ENCODE data around the gene FBXO47.
"Not testable (repeated sequence)": the region's sequence is repeated elsewhere in the genome, so short reads cannot be mapped to it uniquely, and the experiment has no call there.

Gene FBXO47

DNA sequence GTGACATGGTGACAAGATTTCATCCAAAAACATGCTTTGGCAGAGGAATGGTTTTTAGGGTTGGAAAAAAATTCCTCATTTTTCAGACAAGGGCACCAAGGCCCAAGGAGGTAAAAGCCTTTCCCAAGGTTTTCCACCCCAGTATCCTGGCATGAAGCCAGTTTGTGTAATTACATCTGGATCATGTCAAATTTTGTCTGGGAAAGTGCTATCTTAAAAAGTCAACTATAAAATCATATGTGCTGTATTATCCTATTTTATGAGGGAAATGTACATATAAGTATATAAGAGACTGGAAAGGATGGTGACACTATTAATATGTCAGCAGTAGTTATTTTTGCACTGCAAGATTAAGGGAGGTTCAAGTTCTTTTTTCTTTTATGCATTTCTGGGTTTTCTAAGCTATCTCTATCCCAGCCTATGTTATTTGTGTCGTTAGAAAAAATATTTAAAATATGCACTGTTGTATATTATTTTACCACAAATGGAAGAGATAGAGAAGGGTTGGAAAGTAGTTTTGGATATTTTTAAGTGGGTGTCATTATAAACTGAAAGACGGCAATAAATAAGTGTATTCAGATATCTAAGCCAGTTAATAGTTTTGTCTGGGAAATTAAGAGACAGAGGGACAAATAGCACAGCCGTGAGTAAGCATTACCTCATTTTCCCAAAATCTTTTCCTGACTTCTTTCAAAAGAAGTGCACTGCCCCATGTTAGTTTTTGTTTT is 13.5 kb upstream of the FBXO47 start:
- no peak for DNase-seq

DNA sequence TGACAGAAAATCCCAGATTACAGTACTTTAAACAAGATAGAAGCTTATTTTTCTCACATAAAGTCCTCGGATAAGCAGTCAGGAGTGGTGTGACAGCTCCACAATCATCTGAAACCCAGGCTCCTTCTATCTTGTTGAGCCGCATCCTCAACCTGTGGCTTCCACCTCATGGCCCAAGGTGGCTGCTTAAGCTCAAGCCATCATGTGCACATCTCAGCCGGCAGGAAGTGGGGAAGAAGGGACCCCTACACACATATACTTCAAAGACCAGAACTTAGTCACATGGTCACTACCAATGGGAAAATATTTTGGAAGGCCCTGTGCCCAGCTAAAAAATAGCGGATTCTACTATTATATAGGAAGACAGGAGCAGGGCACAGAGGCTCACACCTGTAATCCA is 11.0 kb upstream of the FBXO47 start:
- no peak for DNase-seq

DNA sequence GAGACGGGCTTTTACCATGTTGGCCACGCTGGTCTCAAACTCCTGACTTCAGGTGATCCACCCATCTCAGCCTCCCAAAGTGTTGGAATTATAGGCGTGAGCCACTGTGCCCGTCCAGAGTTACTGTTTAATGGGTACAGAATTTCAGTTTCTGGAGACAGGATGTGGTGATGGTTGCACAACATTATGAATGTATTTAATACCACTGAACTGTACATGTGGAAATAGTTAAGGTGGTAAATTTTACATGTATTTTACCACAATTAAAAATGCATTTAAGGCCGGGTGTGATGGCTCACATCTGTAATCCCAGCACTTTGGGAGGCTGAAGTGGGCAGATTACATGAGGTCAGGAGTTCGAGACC is 9.0 kb upstream of the FBXO47 start:
- DNase-seq = not testable (repeated sequence)

DNA sequence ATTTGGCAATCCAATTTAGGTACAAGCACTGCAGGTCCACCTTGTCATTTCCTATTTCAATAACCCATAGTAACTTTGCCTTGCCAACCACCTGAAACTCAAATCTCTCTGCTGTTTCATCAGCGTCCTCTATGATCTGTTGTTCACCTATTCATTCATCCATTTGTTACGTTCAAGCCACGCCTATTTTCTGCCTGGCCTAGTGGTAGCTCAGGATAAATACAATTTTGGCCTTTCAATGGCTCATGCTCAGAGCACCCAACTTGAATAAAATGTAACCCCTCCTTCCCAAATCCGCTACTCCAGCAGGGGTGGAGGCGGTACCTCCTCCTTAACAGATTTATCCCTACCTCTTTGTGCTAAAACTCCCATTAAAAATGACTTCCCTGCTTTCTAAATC is 3.6 kb upstream of the FBXO47 start:
- DNase-seq = no peak

DNA sequence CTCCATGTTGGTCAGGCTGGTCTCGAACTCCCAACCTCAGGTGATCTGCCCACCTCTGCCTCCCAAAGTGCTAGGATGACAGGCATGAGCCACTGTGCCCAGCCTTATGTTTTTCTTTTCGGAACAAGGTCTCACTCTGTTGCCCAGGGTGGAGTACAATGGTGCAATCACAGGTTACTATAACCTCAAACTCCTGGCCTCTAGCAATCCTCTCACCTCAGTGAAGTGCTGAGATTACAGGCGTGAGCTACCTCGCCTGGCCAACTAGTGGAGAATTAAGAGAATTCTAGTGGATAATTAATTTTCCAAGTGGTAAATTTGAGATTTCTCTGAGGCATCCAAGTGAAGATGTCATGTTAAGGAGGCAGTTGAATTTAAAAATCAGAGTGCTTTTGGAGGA is 2.9 kb upstream of the FBXO47 start:
- DNase-seq = no peak

DNA sequence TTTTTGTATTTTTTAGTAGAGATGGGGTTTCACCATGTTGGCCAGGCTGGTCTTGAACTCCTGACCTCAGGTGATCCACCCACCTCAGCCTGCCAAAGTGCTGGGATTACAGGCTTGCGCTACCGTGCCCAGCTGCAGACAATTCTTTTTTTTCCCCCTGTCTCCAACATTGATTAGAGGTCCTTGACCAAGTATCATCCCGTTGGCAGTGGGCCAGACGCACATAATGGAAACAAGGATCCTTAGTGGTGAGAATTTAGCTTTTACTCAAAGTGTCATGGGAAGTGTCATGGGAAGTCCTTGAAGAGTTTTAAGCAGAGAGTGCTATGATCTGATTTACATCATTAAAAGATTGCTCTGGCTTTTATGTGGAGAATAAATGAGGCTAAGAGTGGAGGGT is 2.1 kb upstream of the FBXO47 start:
- no peak for DNase-seq

DNA sequence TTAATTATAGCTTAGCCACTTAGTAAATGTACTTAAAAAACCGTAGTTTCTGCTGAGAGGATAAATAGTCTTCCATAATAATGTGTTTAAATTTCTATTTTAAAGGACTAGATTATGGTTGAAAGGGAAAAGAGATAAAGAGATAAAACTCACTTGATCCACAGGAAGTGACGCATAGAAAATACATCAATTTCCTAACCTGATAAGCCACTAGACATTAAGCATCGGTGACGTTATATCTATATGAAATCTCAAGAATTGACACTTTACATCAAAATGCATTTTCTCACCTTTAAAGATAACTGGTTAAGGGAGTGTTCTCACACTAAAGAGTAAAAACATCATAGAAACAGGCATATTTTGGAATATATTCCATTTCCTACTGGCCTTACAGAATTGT is 5.8 kb downstream of the FBXO47 start:
- no peak for DNase-seq

DNA sequence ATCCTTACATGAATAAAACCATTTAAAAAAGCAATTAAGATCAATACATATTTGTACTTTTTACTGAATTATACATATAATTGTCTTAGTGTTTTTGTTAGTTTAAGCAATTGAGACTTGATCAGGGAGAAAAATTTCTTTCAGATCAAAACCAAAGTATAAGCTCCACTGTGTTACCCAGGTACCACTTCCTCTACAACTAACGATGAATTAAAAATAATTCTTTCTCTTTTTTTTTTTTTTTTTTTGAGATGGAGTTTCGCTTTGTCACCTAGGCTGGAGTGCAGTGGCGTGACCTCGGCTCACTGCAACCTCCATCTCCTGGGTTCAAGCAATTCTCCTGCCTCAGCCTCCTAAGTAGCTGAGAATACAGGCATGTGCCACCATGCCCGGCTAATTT is 6.8 kb downstream of the FBXO47 start:
- DNase-seq = no peak

DNA sequence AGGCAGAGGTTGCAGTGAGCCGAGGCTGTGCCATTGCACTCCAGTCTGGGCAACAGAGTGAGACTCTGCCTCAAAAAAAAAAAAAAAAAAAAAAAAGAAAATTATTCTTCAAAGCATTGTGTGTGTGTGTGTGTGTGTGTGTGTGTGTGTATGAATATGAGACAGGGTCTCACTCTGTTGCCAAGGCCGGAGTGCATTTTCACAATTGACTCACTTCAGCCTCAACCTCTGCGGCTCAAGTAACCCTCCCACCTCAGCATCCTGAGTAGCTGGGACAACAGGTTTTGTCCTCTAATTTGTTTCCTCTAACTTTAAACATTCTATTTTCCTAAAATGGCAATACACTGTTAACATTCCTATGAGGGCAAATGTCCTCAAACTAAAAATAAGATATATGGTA is 7.7 kb downstream of the FBXO47 start:
- DNase-seq = no peak

DNA sequence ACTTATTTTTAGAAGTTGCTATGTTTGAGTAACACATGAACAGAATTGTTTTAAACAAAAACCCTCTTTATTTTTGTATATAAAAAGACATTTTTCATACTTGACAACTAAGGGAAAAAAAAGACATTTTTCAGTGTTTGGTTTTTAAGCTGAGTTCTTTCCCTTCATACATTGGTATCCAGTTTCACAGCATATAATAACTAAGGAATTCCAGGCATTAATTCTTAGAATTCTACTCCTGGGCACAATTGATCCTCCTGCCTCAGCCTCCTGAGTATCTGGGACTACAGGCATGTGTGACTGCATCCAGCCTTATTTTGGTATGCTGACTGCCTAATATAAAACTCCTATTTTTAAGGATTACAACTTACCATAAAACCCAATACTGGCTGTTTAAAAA is 8.4 kb downstream of the FBXO47 start:
- DNase-seq = no peak

DNA sequence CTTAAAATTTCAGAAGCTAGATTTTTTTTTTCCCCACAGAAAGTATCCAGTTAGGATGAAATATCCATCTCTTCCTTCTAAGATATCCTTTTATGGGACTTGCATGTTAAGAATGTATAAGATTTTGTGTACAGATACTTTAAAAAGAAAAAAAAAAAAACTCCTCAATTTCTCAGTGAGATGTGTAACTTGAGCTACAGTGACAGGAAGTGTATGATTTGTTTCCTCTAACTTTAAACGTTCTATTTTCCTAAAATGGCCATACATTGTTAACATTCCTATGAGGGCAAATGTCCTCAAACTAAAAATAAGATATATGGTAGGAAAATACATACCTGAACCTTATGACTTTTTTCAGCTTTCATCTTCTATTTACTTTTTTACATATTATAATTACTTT is 8.9 kb downstream of the FBXO47 start:
- DNase-seq = no peak

DNA sequence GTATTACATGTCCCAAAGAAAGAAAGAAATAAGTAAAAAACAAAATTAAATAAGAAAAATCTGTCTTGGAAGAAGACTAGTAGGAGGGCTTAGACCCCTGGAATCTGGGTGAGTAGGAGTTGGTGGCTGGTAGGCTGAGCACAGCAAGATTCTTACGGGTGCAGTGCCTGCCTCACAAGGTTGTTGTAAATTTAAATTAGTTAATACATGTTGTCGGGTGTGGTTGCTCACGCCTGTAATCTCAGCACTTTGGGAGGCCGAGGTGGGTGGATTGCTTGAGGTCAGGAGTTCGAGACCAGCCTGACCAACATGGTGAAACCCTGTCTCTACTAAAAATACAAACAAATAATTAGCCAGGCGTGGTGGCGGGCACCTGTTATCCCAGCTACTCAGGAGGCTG is 13.4 kb downstream of the FBXO47 start:
- not testable (repeated sequence) for DNase-seq

DNA sequence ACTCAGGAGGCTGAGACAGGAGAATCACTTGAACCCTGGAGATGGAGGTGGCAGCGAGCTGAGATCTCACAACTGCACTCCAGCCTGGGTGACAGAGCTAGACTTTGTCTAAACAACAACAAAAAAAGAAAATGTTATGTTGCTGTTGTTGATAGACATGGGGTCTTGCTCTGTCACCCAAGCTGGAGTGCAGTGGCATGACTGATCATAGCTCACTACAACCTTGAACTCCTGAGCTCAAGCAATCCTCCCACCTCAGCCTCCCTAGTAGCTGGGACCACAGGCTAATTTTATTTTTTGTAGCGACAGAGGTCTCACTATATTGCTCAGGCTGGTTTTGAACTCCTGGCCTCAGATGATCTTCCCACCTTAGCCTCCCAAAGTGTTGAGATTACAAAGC is 20.0 kb downstream of the FBXO47 start:
- no peak for DNase-seq

DNA sequence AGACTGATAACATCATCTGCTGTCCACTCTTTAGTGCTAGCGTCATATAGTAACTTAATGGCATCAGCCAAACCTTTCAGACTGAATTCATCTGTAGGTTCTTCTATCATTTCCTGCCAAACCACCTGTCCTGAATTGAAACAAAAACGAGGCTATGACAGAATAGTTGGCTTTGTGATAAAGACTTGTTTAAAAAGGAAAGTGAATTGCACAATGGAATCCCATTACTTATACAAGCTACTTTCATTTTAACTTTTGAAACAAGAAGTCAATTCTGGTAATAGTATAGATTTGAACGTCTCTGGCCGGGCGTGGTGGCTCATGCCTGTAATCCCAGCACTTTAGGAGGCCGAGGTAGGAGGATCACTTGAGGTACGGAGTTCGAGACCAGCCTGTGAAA is 23.6 kb downstream of the FBXO47 start:
- DNase-seq = no peak

DNA sequence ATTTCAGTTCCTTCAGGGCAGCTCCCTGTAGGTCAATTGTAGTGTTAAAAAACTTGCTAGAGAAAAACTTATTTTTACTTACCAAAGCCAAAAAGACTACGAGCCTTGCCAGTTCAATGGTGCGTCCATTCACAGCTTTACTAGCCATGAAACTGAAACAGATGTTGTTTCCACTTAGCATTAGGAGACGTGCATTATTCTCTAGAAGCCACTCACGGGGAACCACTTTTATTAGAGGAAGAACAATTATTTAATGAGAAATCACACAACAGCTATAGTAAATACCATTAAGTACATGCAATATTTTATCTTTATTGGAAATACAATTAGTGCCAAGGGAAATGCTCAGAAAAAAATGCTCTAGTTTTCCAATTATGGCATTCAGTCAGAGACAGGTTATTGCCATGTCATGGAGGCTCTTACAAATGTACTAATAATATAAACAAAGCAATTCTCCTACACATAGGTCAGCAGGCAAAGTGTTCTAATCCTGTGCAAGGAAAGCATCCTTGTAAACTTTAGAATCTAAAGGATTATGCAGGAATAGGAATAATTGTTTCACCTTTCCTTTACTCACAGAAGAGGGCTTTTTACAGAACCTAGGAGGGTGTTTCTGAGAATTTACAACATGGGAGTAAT is 24.4 kb downstream of the FBXO47 start:
- no peak for DNase-seq

DNA sequence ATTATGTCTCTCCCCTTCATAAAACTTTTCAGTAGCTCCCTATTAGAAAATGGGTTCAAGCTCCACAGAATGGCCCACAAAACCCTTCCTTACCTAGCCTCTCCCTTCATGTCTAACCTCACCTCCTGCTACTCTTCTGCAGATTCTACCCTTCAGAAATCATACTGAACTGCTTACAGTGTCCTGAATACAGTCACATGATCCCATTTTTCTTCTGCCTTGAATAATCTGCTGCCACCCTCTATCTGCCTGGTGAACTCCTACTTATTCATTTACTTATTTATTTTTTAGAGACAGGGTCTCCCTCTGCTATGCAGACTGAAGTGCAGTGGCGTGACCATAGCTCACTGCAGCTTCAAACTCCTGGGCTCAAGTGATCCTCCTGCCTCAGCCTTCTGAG is 26.8 kb downstream of the FBXO47 start:
- DNase-seq = no peak

DNA sequence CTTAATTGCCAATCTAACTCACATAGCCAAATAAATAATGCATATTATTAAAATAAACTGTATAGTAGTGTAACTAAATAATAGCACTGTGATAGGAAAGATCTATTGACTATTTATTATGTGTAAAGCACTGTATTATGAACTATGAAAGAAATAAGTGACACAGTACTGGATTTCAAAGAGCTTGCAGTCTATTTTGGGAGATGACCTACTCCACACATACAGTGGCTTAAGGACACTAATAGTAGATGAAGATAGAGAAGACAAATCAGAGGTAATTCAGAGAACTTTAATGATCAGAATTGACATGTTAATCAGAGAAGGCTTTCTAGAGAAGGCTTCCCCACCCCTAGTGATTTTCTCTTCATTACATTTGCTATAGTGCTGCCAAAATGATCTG is 27.2 kb downstream of the FBXO47 start:
- DNase-seq = no peak

DNA sequence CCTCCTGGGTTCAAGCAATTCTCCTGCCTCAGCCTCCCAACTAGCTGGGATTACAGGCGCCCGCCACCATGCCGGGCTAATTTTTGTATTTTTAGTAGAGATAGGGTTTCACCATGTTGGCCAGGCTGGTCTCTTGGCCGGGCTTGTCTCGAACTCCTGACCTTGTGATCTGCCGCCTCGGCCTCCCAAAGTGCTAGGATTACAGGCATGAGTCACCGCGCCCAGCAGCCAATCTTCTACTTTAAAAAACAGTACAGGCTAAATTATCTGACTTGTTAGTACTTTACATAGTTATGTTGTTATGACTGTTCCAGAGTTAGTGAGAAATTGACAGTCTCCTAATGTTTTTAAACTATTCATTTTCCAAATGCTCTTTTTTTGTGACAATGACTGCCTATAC is 33.2 kb downstream of the FBXO47 start:
- not testable (repeated sequence) for DNase-seq

DNA sequence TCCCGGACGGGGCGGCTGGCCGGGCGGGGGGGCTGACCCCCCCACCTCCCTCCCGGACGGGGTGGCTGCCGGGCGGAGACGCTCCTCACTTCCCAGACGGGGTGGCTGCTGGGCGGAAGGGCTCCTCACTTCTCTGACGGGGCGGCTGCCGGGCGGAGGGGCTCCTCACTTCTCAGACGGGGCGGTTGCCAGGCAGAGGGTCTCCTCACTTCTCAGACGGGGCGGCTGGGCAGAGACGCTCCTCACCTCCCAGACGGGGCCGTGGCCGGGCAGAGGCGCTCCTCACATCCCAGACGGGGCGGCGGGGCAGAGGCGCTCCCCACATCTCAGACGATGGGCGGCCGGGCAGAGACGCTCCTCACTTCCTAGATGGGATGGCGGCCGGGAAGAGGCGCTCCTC is 36.4 kb downstream of the FBXO47 start:
- not testable (repeated sequence) for DNase-seq

DNA sequence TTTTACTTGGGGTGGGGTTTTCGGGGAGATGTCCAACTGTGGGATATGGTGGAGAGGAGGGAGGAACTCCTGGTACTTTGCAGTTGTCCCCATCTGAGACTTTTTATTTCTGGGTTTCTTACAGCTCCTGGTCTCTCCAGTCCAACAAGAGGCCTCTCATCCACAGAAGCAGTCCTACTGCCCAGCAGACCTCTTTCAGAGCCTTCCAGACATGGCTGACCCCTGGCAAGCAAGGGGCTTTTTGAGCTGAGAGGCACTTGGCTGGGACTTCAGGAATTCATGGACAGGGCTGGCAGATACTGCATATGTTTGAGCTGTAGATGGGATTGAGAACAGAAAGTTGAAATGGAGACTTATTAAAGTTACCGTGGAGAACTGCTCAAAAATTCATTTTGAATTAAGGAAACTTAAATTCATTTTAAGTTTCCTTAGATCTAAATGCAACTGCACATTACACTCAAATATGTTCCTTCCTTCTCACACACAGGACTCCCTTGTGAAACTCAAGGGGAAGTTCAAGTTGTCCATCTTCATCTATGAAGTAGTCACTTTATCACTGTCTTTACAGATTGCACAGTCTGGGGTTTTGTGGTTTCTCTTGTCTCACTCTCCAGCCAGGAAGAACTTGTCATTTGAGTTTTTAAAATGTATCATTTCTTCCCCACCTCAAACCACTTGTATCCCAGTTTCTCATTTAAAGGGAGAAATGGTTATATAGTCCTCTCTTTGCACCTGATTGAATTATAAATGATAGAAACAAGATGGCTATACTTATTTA is 40.7 kb downstream of the FBXO47 start:
- no peak for DNase-seq

DNA sequence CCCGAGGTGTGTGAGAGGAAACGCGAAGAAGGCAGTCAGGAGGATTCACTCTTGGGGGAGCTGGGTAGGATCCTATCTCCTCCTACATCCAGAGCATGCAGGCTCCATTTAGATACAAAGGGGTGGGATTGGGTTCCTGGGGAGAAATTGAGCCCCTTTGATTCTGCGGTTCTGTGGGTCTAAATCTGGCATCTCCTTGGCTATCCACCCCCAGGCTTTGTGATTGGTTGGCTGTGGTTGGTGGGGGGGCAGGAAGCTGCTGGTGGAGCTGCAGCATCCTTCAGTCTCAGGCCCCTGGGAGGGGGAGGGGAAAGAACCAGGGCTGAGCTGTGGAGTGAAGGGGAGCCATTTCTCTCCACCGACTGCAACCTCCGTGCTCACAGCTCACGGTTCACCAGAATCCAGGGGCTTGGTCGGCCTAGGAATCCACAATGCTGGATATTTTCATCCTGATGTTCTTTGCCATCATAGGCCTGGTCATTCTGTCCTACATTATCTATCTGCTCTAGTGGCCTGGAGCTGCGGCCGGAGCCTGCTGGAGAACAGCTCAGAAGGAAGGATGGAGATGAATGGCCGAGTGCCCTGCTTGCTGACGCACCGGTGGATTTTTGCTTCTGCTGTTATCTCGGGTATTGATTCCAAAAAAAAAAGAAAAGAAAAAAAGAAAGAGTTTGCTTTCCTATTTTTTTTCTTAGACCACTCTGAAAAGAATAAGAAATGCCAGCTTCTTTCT is 41.8 kb downstream of the FBXO47 start, which contains the start of gene LASP1NB:
Gene LASP1NB (plus strand): TSS at position 352 of the 733 bp plus-strand sequence.
- no peak for DNase-seq

DNA sequence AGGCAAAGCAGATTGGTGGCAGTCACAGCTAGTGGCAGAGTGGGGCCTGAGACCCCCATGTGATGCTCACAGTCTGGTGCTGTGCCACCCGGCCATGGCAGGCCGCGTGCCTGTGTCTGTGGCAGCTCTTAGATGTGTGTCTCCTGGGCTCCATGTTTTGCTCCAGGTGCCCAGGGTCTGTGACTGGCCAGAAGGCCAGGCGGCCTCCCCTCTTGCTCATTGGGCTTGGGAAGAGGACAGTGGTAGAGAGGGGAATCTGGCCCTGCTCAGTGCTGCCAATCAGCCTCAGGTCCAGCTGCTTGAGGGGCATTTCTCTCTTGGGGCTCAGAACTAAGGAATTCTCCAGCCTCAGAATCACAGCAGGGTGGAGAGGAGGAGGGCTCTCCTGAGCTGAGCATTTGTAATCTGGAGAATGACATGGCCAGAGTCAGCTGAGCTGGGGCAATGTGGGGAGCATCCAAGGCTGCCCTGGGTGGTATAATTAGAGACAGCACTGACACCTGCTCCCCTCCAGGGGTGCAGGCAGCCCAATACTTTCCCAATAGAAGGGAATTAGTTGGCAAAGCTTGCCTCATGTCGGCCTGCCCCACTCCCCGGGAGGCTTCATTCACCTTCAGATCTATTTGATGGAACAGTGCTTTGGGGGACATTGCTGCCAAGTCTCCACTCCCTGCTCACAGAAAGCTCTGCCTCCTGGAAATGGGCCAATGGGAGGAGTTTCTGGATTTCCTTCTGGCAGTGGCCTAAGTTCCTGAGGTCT is 44.5 kb downstream of the FBXO47 start:
- no peak for DNase-seq

Data from T1000 (cell line).